ENCODE results near the gene NXPH2. TPM values are rescaled to one million over a fixed set of nuclear protein-coding genes. Genes with fewer than 3 reads are reported as not detected.

NXPH2 gene
- total and polyA plus RNA-seq, 2 of the 13 experiments (the other 11 are each of a cell fraction or from before 2014, with no cell fraction given) = not detected

DNA sequence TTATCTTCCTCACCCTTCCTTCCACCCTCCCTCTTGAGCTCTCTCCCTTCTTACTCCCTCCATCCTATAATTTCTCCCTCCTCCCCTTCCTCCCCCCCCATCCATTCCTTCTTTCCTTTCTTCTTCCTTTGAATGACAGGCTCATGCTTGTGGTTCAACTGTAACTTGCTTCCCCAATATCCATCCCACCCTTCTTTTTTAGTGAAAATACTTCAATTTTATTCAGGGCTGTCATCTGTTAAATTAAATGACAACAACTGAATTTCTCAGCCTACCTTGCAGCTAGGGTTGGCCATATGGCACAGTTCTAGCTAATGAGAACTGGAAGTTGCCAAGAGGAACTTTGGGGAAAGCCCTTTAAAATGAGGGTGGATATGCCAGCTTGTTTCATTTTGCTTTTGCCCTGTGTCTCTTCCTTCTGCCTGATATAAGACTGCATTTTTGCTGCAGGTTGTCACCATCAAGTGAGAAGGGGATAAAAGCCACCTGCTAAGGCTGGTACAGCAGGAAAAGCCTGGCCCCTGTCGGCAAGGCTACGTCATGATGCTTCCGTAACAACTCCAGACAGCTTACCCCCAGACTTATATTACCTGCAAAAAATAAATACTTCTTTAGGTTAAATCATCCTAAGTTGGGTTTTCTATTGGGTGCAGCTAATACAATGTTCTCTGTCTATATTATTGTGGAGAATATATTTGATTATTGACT is 121.8 kb downstream of the NXPH2 start:
- Histone ChIP-seq H3K79me2 (ENCODE audit: insufficient read depth, low read length) (no peaks in the 10 kb centered on the region), H2AFZ (ENCODE audit: low read length) (no peak overlapping the region), H4K20me1 (ENCODE audit: insufficient read depth, low read length) (no peaks in the 10 kb centered on the region), H3K4me1 (ENCODE audit: insufficient read depth, low read length) (no peaks in the 10 kb centered on the region), H3K27me3 (ENCODE audit: control insufficient read depth in 1 of 2, insufficient read depth in 2 of 2, low read length in 2 of 2) (peaks cover 0 to 3% of the 10 kb centered on the region in 2 experiments; a peak in 3 of 5 replicates), H3K9me3 (ENCODE audit: low read length) (no peaks in the 10 kb centered on the region), H3K4me3 (replicated peaks in 1 of 3; ENCODE audit: insufficient read depth in 1 of 3, low read depth in 2 of 3, low read length in 3 of 3) (no peak overlapping the region), H3K36me3 (replicated peaks in 1 of 2; ENCODE audit: control insufficient read depth in 1 of 2, insufficient read depth in 2 of 2, low read length in 2 of 2) (no peaks in the 10 kb centered on the region), H3K9ac (ENCODE audit: insufficient read depth, low read depth, low read length) (no peak overlapping the region), H3K27ac (ENCODE audit: extremely low read length, insufficient read depth, low read length) (no peak overlapping the region), H3K4me2 (ENCODE audit: low read depth, low read length) (no peak overlapping the region)
- TF ChIP-seq HCFC1 (IDR thresholded peaks at IDR 0.05; ENCODE audit: low read depth, low read length) = no peak
- TF ChIP-seq STAG1 (CRISPR knock-in tag; IDR thresholded peaks at IDR 0.05) = peak; percentile 63
- TF ChIP-seq ZNF577 (CRISPR knock-in tag; IDR thresholded peaks at IDR 0.05; ENCODE audit: borderline replicate concordance, low read depth) = no peak
- TF ChIP-seq HNRNPK (IDR thresholded peaks at IDR 0.05; ENCODE audit: low read depth, low read length, poor library complexity, severe bottlenecking) = peak; percentile 45
- TF ChIP-seq PCBP2 (optimal IDR thresholded peaks at IDR 0.05; ENCODE audit: low read depth, low read length, poor library complexity, severe bottlenecking) = peak; percentile 91
- TF ChIP-seq, protein P1, sequence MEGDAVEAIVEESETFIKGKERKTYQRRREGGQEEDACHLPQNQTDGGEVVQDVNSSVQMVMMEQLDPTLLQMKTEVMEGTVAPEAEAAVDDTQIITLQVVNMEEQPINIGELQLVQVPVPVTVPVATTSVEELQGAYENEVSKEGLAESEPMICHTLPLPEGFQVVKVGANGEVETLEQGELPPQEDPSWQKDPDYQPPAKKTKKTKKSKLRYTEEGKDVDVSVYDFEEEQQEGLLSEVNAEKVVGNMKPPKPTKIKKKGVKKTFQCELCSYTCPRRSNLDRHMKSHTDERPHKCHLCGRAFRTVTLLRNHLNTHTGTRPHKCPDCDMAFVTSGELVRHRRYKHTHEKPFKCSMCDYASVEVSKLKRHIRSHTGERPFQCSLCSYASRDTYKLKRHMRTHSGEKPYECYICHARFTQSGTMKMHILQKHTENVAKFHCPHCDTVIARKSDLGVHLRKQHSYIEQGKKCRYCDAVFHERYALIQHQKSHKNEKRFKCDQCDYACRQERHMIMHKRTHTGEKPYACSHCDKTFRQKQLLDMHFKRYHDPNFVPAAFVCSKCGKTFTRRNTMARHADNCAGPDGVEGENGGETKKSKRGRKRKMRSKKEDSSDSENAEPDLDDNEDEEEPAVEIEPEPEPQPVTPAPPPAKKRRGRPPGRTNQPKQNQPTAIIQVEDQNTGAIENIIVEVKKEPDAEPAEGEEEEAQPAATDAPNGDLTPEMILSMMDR (CRISPR knock-in tag; IDR thresholded peaks at IDR 0.05) = peak; percentile 59
- peak; percentile 18; the same call in 1 of the 2 replicates for TF ChIP-seq CREB1 (IDR thresholded peaks at IDR 0.05)
- no peak; the same call in 1 of the 2 replicates for TF ChIP-seq CREB1 (CRISPR knock-in tag; IDR thresholded peaks at IDR 0.05)
- in situ Hi-C loops (cut with HindIII; ENCODE audit: extremely low pct_ligation_motif_present, low pct_unique_long_range_greater_than_20kb) = no loop called here
- no TSS peak for BruUV-seq (replicated peaks)
- WGBS (ENCODE audit: low lambda C conversion rate) = 53% methylated on average over 3 of the region's 3 CpGs
- ChIA-PET POLR2A (no interaction called here), CTCF (ENCODE audit: low intra/inter-chr PET ratio, low total read pairs) (no interaction called here)
- DNase-seq (ENCODE audit: low spot score) (peak; percentile 6), ATAC-seq (peak; percentile 71), FAIRE-seq (no peak)
- intact Hi-C loops (cut with micrococcal nuclease; ENCODE audit: unreplicated experiment) = no loop called here

Data from HepG2 (cell line).